DOHH2 (cell line): ENCODE results near the gene YPEL5.

Experiments used
- EZH2phosphoT487 ChIP-seq: fragments of 200-600 bp; sonication (generic); IDR thresholded peaks from 2 replicates; pipeline ENCODE4 v1.6.1; 2017; ENCODE audit warnings: borderline replicate concordance, mild to moderate bottlenecking, antibody characterized with exemption, low read length, moderate library complexity, mixed read lengths
- TF ChIP-seq, protein P1 (sequence below): fragments of 200-600 bp; sonication (generic); IDR thresholded peaks from one replicate; pipeline ENCODE4 v1.5.1; 2014; ENCODE audit warnings: antibody characterized with exemption, mild to moderate bottlenecking, low read depth, low read length; ENCODE audit not compliant: poor library complexity, severe bottlenecking

DNA sequence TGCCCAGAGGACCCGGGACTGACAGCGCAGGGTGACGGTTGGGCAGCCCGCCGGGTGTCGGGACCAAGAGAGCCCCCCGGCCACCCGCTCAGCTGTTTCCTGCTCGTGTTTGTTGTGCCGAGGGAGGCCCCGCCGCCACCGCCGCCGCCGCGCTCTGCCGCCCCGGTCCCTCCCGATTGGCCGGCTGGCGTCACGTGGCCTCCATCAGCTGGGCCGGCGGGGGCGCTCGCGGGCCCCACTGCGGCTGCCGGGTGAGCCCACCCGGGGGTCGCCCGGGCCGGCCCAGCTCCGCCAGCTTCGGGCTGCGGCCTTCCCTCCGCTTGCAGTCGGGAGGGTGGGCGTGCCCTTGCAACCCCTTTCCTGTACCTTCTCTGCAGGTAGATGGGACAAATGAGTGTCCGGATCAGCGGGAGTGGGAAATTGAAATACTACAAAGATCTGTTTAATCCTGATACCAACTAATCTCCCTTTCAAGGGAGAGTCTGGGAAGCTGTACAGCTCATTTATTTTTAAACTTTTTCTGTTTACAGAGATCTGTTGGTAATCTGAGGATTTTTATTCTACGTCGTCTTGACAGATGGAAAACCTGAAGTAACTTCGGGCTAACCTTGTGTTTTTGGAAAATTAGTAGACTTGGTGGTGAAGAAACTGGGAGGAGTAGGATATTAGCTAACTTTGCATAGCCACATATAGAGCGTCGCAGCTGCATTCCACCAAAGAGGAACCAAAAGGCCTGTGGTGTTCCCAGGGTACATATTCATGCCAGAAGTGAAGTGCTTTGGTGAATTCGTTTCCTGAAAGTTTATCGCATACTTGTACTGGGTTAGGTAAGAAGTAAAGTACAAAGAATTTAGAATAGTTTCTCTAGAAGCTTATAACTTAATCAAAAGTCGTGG is 1.2 kb downstream of the YPEL5 start:
- TF ChIP-seq, protein P1, sequence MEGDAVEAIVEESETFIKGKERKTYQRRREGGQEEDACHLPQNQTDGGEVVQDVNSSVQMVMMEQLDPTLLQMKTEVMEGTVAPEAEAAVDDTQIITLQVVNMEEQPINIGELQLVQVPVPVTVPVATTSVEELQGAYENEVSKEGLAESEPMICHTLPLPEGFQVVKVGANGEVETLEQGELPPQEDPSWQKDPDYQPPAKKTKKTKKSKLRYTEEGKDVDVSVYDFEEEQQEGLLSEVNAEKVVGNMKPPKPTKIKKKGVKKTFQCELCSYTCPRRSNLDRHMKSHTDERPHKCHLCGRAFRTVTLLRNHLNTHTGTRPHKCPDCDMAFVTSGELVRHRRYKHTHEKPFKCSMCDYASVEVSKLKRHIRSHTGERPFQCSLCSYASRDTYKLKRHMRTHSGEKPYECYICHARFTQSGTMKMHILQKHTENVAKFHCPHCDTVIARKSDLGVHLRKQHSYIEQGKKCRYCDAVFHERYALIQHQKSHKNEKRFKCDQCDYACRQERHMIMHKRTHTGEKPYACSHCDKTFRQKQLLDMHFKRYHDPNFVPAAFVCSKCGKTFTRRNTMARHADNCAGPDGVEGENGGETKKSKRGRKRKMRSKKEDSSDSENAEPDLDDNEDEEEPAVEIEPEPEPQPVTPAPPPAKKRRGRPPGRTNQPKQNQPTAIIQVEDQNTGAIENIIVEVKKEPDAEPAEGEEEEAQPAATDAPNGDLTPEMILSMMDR: peak; percentile 48
- TF ChIP-seq EZH2phosphoT487: no peak
